Hepatocyte (in vitro differentiated cells): Measurements from ENCODE around the gene C1orf74.

Experiments
- CTCF ChIP-seq: fragments of 200-600 bp; sonication (generic); IDR thresholded peaks from 2 replicates; pipeline ENCODE4 v1.5.1; 2016; ENCODE audit warnings: antibody characterized with exemption, mild to moderate bottlenecking; ENCODE audit not compliant: poor library complexity
- EZH2 ChIP-seq: fragments of 200-600 bp; sonication (generic); IDR thresholded peaks from 2 replicates; pipeline ENCODE4 v1.6.1; 2016; ENCODE audit warnings: antibody characterized with exemption, mild to moderate bottlenecking, borderline replicate concordance
- EZH2phosphoT487 ChIP-seq: fragments of 200-600 bp; sonication (generic); IDR thresholded peaks from one replicate; pipeline ENCODE4 v1.6.1; 2018; ENCODE audit warnings: antibody characterized with exemption, mild to moderate bottlenecking, low read depth, moderate library complexity; ENCODE audit not compliant: unreplicated experiment, severe bottlenecking

GRCh38 chr1:209748620-209749019 lies 35.7 kb downstream of the C1orf74 start:
- TF ChIP-seq EZH2 (no peak), CTCF (no peak), EZH2phosphoT487 (no peak)
